Colonic mucosa (tissue), 4 donors: Measurements from ENCODE around the gene BCL7B. TPM values are rescaled to one million over a fixed set of nuclear protein-coding genes. Genes with fewer than 3 reads are reported as not detected.

Source experiments
- DNase-seq: peaks from one replicate; pipeline ENCODE4 v3.0.0-alpha.2; 2020
- H3K27ac ChIP-seq: fragments of 200-600 bp; one replicate; pipeline ENCODE4 v1.8.0; 2021
- H3K27me3 ChIP-seq: fragments of 200-600 bp; one replicate; pipeline ENCODE4 v1.8.0; 2021
- H3K36me3 ChIP-seq: fragments of 200-600 bp; one replicate; pipeline ENCODE4 v1.8.0; 2021
- H3K4me1 ChIP-seq: fragments of 200-600 bp; one replicate; pipeline ENCODE4 v1.8.0; 2021; ENCODE audit warnings: mild to moderate bottlenecking
- H3K4me3 ChIP-seq: fragments of 200-600 bp; one replicate; pipeline ENCODE4 v1.8.0; 2021
- H3K9ac ChIP-seq, 2 donors: one replicate each; pipeline ENCODE4 v1.7.0; 2013; ENCODE audit warnings: control low read depth in 2 of 2, low read depth in 2 of 2, low read length in 2 of 2
- H3K9me3 ChIP-seq: fragments of 200-600 bp; one replicate; pipeline ENCODE4 v1.8.0; 2021
- intact Hi-C: fragments of 100-400 bp; cut with DNase I; formaldehyde crosslinking; loops from one replicate; pipeline ENCODE4 v1.14.1; 2022
- total RNA-seq, 2 donors: library from RNA; stranded (reverse); fragmentation: NEBNext Ultra II Directional in 1 of 2; extraction: Animal tissue kit (Norgen Biotek cat#: 25700) in 1 of 2; gene quantifications; one replicate each; pipeline ENCODE4 v1.2.1, GENCODE V29; 2021
- TF ChIP-seq, protein P1 (sequence below): fragments of 200-600 bp; IDR thresholded peaks from one replicate; pipeline ENCODE4 v1.8.0; 2022; ENCODE audit warnings: antibody characterized with exemption, mild to moderate bottlenecking
- donor health status: healthy.
- donor health status: DM: no; HTN: no; CAD: no.
- donor health status: DM: no; HTN: no; CAD: no.

BCL7B gene
- total RNA-seq, 2 donors from 2014 or later = 53.8 to 56.8 TPM

DNA sequence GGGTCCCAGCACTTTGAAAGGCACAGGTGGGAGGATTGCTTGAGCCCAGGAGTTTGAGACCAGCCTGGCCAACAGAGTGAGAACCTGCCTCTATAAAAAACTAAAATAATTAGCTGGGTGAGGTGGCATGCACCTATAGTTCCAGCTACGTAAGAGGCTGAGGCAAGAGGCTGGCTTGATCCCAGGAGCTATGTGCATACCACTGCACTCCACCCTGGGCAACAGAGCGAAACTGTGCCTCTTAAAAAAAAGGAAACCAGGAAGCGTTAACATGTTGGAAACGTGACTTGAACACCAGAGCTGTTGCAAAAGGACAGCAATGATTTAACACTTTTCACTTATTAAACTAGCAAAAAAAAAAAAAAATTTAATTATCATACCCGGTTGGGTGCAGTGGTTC is 48.0 kb downstream of the BCL7B start:
- DNase-seq = no peak
- Histone ChIP-seq H3K4me1 (no peaks in the 10 kb centered on the region), H3K9me3 (no peaks in the 10 kb centered on the region), H3K9ac (no peak overlapping the region), H3K27me3 (no peaks in the 10 kb centered on the region), H3K27ac (no peak overlapping the region), H3K4me3 (no peak overlapping the region), H3K36me3 (peaks cover 26% of the 10 kb centered on the region)
- TF ChIP-seq, protein P1, sequence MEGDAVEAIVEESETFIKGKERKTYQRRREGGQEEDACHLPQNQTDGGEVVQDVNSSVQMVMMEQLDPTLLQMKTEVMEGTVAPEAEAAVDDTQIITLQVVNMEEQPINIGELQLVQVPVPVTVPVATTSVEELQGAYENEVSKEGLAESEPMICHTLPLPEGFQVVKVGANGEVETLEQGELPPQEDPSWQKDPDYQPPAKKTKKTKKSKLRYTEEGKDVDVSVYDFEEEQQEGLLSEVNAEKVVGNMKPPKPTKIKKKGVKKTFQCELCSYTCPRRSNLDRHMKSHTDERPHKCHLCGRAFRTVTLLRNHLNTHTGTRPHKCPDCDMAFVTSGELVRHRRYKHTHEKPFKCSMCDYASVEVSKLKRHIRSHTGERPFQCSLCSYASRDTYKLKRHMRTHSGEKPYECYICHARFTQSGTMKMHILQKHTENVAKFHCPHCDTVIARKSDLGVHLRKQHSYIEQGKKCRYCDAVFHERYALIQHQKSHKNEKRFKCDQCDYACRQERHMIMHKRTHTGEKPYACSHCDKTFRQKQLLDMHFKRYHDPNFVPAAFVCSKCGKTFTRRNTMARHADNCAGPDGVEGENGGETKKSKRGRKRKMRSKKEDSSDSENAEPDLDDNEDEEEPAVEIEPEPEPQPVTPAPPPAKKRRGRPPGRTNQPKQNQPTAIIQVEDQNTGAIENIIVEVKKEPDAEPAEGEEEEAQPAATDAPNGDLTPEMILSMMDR = no peak
- intact Hi-C loops = loop anchor here (10.0 kb wide), 1 partner anchor 55 kb away; no protein-coding TSS in a partner anchor

DNA sequence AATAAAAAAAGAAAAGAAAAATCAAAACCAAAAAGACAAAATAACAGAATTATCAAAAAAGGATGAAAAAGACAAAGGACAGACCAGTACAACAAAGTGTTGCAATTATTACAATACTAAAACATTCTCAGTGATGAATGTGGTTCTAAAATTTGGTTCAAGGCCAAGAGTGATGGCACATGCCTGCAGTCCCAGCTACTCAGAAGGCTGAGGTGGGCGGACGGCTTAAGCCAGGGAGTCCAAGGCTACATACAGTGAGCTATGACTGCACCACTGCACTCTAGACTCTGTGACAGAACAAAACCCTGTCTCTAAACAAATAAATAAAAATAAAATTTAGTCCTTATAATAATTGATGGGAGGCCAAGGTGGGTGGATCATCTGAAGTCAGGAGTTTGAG is 49.9 kb downstream of the BCL7B start:
- intact Hi-C loops = loop anchor here (10.0 kb wide), 1 partner anchor 53 kb away; no protein-coding TSS in a partner anchor
- Histone ChIP-seq H3K4me1 (no peaks in the 10 kb centered on the region), H3K9me3 (no peaks in the 10 kb centered on the region), H3K4me3 (no peak overlapping the region), H3K27ac (no peak overlapping the region), H3K9ac (no peak overlapping the region), H3K27me3 (no peaks in the 10 kb centered on the region), H3K36me3 (peaks cover 26% of the 10 kb centered on the region)
- no peak for DNase-seq
- TF ChIP-seq, protein P1 = no peak

DNA sequence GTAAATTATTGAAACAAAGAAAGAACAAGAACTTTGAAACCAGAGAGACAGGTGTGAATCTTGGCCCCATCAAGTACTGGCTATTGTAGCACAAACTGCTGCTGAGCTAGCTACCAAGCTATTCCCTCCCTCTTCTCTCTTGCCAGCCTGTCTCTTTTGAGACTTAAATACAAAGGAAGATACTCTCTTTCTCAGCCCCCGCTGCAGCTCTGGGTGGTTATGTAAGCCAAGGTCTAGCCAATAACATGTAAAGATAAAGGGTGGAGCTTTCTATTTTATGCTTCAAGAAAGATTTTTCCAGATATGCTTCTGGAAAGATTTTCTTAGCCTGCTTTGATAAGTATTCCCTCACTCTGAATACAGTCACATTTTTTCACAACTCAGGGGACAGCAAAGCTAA is 52.6 kb downstream of the BCL7B start:
- intact Hi-C loops = loop anchor here (10.0 kb wide), 1 partner anchor 50 kb away; no protein-coding TSS in a partner anchor
- TF ChIP-seq, protein P1 = no peak
- H3K36me3 ChIP-seq = peaks cover 31% of the 10 kb centered on the region
- H3K4me3 ChIP-seq = no peak overlapping the region
- H3K9ac ChIP-seq = no peak overlapping the region
- H3K4me1 ChIP-seq = no peaks in the 10 kb centered on the region
- H3K27ac ChIP-seq = no peak overlapping the region
- no peaks in the 10 kb centered on the region for H3K27me3 ChIP-seq
- H3K9me3 ChIP-seq = no peaks in the 10 kb centered on the region
- no peak for DNase-seq

DNA sequence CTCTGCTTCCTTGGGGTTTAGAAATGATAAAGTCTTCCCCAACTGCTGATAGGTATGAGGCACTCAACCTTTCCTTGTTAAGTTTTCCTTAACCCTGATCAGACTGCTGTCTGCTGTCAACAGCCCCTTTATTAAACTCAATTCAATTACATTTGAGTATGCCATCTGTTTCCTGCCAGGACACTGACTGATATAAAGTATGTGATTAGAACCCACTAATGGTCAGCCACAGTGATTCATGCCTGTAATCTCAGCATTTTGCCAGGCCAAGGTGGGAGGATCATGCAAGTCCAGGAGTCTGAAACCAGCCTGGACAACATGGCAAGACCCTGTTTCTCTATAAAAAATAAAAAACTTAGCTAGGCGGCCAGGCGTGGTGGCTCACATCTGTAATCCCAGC is 53.5 kb downstream of the BCL7B start:
- Histone ChIP-seq H3K9ac (no peak overlapping the region), H3K27me3 (no peaks in the 10 kb centered on the region), H3K27ac (no peak overlapping the region), H3K4me1 (no peaks in the 10 kb centered on the region), H3K4me3 (no peak overlapping the region), H3K9me3 (no peaks in the 10 kb centered on the region), H3K36me3 (peaks cover 30% of the 10 kb centered on the region)
- DNase-seq = no peak
- TF ChIP-seq, protein P1 = no peak
- intact Hi-C loops = loop anchor here (10.0 kb wide), 1 partner anchor 49 kb away; no protein-coding TSS in a partner anchor

DNA sequence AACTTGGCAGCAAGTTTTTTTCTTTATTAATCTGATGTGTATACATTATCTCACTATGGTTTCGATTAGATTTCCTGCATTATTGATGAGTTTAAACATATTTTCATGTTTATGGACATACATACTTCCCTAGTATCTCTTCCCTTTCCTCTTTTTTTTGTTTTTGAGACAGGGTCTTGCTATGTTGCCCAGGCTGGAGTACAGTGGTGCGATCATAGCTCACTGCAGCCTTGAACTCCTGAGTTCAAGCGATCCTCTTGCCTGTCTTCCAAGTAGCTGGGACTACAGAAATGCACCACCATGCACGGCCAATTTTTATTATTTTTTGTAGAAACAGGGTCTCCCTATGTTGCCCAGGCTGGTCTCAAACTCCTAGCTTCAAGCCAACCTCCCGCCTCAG is 54.3 kb downstream of the BCL7B start:
- no peak overlapping the region for H3K4me3 ChIP-seq
- DNase-seq = no peak
- intact Hi-C loops = loop anchor here (10.0 kb wide), 1 partner anchor 48 kb away; no protein-coding TSS in a partner anchor
- peaks cover 32% of the 10 kb centered on the region for H3K36me3 ChIP-seq
- TF ChIP-seq, protein P1 = no peak
- no peaks in the 10 kb centered on the region for H3K27me3 ChIP-seq
- no peak overlapping the region for H3K9ac ChIP-seq
- H3K27ac ChIP-seq = no peak overlapping the region
- H3K9me3 ChIP-seq = no peaks in the 10 kb centered on the region
- H3K4me1 ChIP-seq = no peaks in the 10 kb centered on the region
